ENCODE data around the gene CRLF2. TPM values are rescaled to one million over a fixed set of nuclear protein-coding genes. Genes with fewer than 3 reads are reported as not detected.

Gene CRLF2
- total and polyA plus RNA-seq, 10 of the 15 experiments (the other 5 are each of a cell fraction or from before 2014, with no cell fraction given), result 2.7 to 7.2 (median 4.5) TPM

DNA sequence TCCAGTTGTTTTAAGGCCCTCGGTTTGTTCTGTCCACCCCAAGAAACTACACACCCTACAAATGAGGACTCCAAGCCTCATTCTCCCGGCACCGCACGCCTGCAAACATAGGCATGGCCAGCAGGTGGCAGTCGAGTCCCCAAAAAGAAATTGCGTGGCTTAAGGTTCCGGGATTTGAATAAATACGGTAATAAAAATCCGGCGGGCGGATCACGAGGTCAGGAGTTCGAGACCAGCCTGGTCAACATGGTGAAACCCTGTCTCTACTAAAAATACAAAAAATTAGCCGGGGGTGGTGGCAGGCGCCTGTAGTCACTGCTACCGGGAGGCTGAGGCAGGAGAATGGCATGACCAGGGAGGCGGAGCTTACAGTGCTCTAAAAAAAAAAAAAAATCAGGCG is 34.4 kb upstream of the CRLF2 start:
- intact Hi-C loops (cut with micrococcal nuclease; ENCODE audit: unreplicated experiment), result loop anchor here (1.0 to 10.0 kb wide), 5 partner anchors 41 to 932 kb away; partner anchors contain the start of genes ASMTL, GTPBP6 and SLC25A6
- WGBS (ENCODE audit: insufficient coverage, insufficient replicate concordance, low lambda C conversion rate, missing lambda C conversion rate), result 13% methylated on average over 18 of the region's 18 CpGs
- no peaks in the 10 kb centered on the region; the same call in 2 of the 3 replicates for H3K9me3 ChIP-seq (replicated peaks; ENCODE audit: control insufficient read depth, insufficient read depth, low read length)
- no peak overlapping the region for H3K27ac ChIP-seq (ENCODE audit: control insufficient read depth, insufficient read depth)
- H3K4me2 ChIP-seq (ENCODE audit: control insufficient read depth, insufficient read depth), result no peak overlapping the region
- no peaks in the 10 kb centered on the region for H4K20me1 ChIP-seq (ENCODE audit: control insufficient read depth, insufficient read depth)
- BruUV-seq (replicated peaks), result no TSS peak
- RAD21 ChIA-PET (ENCODE audit: unreplicated experiment), result no interaction called here
- peak; percentile 64 for ATAC-seq
- H2AFZ ChIP-seq (ENCODE audit: control insufficient read depth, low read depth, low read length), result no peak overlapping the region
- SMC1A ChIA-PET (ENCODE audit: uncharacterized antibody, unreplicated experiment), result no interaction called here
- POLR2A ChIA-PET, result no interaction called here
- CTCF ChIA-PET, result no interaction called here
- peak; percentile 83 for FAIRE-seq
- no peak overlapping the region for H3K4me3 ChIP-seq
- peak; percentile 57 for DNase-seq (ENCODE audit: low read depth, low spot score)
- H3K27me3 ChIP-seq (replicated peaks in 1 of 2; ENCODE audit: control insufficient read depth in 2 of 2, insufficient read depth in 2 of 2, low read length in 1 of 2), result no peaks in the 10 kb centered on the region
- no peaks in the 10 kb centered on the region for H3K36me3 ChIP-seq (ENCODE audit: control insufficient read depth in 2 of 2, insufficient read depth in 2 of 2, low read length in 1 of 2)
- no peaks in the 10 kb centered on the region for H3K79me2 ChIP-seq (ENCODE audit: control insufficient read depth, insufficient read depth, low read length)
- H3K4me1 ChIP-seq (ENCODE audit: control insufficient read depth, insufficient read depth, low read length), result peaks cover 14% of the 10 kb centered on the region
- no peak overlapping the region for H3K9ac ChIP-seq (ENCODE audit: control insufficient read depth, insufficient read depth, low read length)
- in situ Hi-C loops (cut with MboI), result no loop called here
- TF ChIP-seq, protein P1, sequence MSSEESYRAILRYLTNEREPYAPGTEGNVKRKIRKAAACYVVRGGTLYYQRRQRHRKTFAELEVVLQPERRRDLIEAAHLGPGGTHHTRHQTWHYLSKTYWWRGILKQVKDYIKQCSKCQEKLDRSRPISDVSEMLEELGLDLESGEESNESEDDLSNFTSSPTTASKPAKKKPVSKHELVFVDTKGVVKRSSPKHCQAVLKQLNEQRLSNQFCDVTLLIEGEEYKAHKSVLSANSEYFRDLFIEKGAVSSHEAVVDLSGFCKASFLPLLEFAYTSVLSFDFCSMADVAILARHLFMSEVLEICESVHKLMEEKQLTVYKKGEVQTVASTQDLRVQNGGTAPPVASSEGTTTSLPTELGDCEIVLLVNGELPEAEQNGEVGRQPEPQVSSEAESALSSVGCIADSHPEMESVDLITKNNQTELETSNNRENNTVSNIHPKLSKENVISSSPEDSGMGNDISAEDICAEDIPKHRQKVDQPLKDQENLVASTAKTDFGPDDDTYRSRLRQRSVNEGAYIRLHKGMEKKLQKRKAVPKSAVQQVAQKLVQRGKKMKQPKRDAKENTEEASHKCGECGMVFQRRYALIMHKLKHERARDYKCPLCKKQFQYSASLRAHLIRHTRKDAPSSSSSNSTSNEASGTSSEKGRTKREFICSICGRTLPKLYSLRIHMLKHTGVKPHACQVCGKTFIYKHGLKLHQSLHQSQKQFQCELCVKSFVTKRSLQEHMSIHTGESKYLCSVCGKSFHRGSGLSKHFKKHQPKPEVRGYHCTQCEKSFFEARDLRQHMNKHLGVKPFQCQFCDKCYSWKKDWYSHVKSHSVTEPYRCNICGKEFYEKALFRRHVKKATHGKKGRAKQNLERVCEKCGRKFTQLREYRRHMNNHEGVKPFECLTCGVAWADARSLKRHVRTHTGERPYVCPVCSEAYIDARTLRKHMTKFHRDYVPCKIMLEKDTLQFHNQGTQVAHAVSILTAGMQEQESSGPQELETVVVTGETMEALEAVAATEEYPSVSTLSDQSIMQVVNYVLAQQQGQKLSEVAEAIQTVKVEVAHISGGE (CRISPR knock-in tag; IDR thresholded peaks at IDR 0.05), result no peak
- TF ChIP-seq ETV6 (conservative IDR thresholded peaks at IDR 0.05 in 1 of 2, IDR thresholded peaks at IDR 0.05 in 1 of 2; ENCODE audit: borderline replicate concordance in 1 of 2, low read depth in 1 of 2) (no peak), GATAD2B (conservative IDR thresholded peaks at IDR 0.05; ENCODE audit: low read depth) (no peak), RB1 (IDR thresholded peaks at IDR 0.05; ENCODE audit: borderline replicate concordance) (no peak; the same call in 1 of the 2 replicates), ZSCAN29 (IDR thresholded peaks at IDR 0.05) (peak; percentile 82), HDGF (IDR thresholded peaks at IDR 0.05) (no peak), NR2C1 (IDR thresholded peaks at IDR 0.05) (no peak), KAT2A (conservative IDR thresholded peaks at IDR 0.05; ENCODE audit: control insufficient read depth, low read depth, low read length) (no peak), EZH2 (IDR thresholded peaks at IDR 0.05; ENCODE audit: borderline replicate concordance, control insufficient read depth, low read depth, low read length) (no peak), ZNF384 (IDR thresholded peaks at IDR 0.05; ENCODE audit: borderline replicate concordance, low read depth, low read length) (no peak)
- TF ChIP-seq, protein P2, sequence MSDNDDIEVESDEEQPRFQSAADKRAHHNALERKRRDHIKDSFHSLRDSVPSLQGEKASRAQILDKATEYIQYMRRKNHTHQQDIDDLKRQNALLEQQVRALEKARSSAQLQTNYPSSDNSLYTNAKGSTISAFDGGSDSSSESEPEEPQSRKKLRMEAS (IDR thresholded peaks at IDR 0.05; ENCODE audit: low read depth, low read length), result no peak
- TF ChIP-seq, protein P3, sequence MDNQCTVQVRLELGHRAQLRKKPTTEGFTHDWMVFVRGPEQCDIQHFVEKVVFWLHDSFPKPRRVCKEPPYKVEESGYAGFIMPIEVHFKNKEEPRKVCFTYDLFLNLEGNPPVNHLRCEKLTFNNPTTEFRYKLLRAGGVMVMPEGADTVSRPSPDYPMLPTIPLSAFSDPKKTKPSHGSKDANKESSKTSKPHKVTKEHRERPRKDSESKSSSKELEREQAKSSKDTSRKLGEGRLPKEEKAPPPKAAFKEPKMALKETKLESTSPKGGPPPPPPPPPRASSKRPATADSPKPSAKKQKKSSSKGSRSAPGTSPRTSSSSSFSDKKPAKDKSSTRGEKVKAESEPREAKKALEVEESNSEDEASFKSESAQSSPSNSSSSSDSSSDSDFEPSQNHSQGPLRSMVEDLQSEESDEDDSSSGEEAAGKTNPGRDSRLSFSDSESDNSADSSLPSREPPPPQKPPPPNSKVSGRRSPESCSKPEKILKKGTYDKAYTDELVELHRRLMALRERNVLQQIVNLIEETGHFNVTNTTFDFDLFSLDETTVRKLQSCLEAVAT (IDR thresholded peaks at IDR 0.05), result no peak
- TF ChIP-seq, protein P4, sequence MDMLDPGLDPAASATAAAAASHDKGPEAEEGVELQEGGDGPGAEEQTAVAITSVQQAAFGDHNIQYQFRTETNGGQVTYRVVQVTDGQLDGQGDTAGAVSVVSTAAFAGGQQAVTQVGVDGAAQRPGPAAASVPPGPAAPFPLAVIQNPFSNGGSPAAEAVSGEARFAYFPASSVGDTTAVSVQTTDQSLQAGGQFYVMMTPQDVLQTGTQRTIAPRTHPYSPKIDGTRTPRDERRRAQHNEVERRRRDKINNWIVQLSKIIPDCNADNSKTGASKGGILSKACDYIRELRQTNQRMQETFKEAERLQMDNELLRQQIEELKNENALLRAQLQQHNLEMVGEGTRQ (IDR thresholded peaks at IDR 0.05; ENCODE audit: borderline replicate concordance, low read depth, low read length), result no peak
- TF ChIP-seq, protein P5, sequence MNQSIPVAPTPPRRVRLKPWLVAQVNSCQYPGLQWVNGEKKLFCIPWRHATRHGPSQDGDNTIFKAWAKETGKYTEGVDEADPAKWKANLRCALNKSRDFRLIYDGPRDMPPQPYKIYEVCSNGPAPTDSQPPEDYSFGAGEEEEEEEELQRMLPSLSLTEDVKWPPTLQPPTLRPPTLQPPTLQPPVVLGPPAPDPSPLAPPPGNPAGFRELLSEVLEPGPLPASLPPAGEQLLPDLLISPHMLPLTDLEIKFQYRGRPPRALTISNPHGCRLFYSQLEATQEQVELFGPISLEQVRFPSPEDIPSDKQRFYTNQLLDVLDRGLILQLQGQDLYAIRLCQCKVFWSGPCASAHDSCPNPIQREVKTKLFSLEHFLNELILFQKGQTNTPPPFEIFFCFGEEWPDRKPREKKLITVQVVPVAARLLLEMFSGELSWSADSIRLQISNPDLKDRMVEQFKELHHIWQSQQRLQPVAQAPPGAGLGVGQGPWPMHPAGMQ (IDR thresholded peaks at IDR 0.05; ENCODE audit: borderline replicate concordance), result no peak

Data from GM12878 (cell line).